ENCODE data around the gene TAOK1.

- TF ChIP-seq CTCF (IDR thresholded peaks at IDR 0.05) (no peak), POLR2A (IDR thresholded peaks at IDR 0.05) (no peak)
Observed at GRCh38 chr17:29400818-29401217, 10.7 kb downstream of the TAOK1 start.
